Peyer's patch (tissue), 4 donors: Measurements from ENCODE around the gene MBD3L2B. TPM values are rescaled to one million over a fixed set of nuclear protein-coding genes. Genes with fewer than 3 reads are reported as not detected.

ENCODE experiments used
- DNase-seq, 3 donors: peaks; one replicate each; pipeline ENCODE4 v3.0.0-alpha.2; 2017 to 2019
- H3K27ac ChIP-seq, 4 donors: fragments of 200-600 bp; sonication (generic); one replicate each; pipeline ENCODE4 v1.5.1; 2016 to 2019
- H3K27me3 ChIP-seq, 2 donors: fragments of 200-600 bp; sonication (generic); one replicate each; pipeline ENCODE4 v1.5.1; 2019
- H3K36me3 ChIP-seq, 3 donors: fragments of 200-600 bp; sonication (generic); one replicate each; pipeline ENCODE4 v1.5.1; 2016 to 2019
- H3K4me1 ChIP-seq, 4 donors: fragments of 200-600 bp; sonication (generic); one replicate each; pipeline ENCODE4 v1.5.1; 2016 to 2019
- H3K4me3 ChIP-seq, 4 donors: fragments of 200-600 bp; sonication (generic); 1 replicate in 3 of 4; 2 replicates in 1 of 4; pipeline ENCODE4 v1.5.1; 2016 to 2019; ENCODE audit warnings: mild to moderate bottlenecking in 1 of 4
- H3K9me3 ChIP-seq, 4 donors: fragments of 200-600 bp; sonication (generic); one replicate each; pipeline ENCODE4 v1.5.1; 2016 to 2019; ENCODE audit warnings: mild to moderate bottlenecking in 1 of 4
- POLR2A ChIP-seq, 2 donors: fragments of 450-650 bp; IDR thresholded peaks; one replicate each; pipeline ENCODE4 v1.5.1; 2017; ENCODE audit warnings: antibody characterized with exemption in 2 of 2, mild to moderate bottlenecking in 2 of 2, moderate library complexity in 2 of 2
- total RNA-seq, 4 donors: library from RNA; depleted of rRNA; stranded (reverse); fragments of >200 nt; gene quantifications; one replicate each; pipeline ENCODE4 v1.1.0, GENCODE V29; 2016
- TF ChIP-seq, protein P1 (sequence below), 6 experiments: fragments of 450-650 bp in 4 of 6; fragments of 200-600 bp in 2 of 6; sonication (generic) in 1 of 6; IDR thresholded peaks; one replicate each; pipeline ENCODE4 v1.5.1; 2017 to 2019; ENCODE audit warnings: antibody characterized with exemption in 6 of 6, mild to moderate bottlenecking in 3 of 6, moderate library complexity in 1 of 6

The MBD3L2B gene
- total RNA-seq, 4 donors from 2014 or later = not detected

DNA sequence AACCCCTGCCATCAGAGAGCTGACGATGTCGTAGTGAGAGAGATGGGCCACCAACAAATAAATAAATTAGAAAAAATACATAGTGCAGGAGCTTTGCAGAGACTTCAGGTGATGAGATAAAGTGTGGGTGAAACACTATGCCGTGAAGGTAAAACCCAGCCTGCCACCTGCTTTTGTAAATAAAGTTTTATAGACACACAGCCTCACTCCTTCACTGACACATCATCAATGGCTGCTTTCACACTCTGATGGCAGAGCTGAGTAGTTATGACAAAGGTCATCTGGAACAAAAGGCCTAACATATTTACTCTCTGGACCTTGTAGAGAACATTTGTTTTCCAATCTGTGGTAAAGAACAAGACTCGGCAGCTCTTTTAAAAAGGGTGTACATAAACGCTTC, 45.0 kb downstream of the MBD3L2B start:
- Histone ChIP-seq H3K36me3 (no peaks in the 10 kb centered on the region), H3K9me3 (peaks cover 0 to 11% (median 2%) of the 10 kb centered on the region in 4 donors), H3K27ac (no peak overlapping the region), H3K4me3 (no peak overlapping the region), H3K4me1 (no peaks in the 10 kb centered on the region), H3K27me3 (no peaks in the 10 kb centered on the region)
- TF ChIP-seq, protein P1, sequence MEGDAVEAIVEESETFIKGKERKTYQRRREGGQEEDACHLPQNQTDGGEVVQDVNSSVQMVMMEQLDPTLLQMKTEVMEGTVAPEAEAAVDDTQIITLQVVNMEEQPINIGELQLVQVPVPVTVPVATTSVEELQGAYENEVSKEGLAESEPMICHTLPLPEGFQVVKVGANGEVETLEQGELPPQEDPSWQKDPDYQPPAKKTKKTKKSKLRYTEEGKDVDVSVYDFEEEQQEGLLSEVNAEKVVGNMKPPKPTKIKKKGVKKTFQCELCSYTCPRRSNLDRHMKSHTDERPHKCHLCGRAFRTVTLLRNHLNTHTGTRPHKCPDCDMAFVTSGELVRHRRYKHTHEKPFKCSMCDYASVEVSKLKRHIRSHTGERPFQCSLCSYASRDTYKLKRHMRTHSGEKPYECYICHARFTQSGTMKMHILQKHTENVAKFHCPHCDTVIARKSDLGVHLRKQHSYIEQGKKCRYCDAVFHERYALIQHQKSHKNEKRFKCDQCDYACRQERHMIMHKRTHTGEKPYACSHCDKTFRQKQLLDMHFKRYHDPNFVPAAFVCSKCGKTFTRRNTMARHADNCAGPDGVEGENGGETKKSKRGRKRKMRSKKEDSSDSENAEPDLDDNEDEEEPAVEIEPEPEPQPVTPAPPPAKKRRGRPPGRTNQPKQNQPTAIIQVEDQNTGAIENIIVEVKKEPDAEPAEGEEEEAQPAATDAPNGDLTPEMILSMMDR (IDR thresholded peaks at IDR 0.05) = no peak
- no peak for DNase-seq

DNA sequence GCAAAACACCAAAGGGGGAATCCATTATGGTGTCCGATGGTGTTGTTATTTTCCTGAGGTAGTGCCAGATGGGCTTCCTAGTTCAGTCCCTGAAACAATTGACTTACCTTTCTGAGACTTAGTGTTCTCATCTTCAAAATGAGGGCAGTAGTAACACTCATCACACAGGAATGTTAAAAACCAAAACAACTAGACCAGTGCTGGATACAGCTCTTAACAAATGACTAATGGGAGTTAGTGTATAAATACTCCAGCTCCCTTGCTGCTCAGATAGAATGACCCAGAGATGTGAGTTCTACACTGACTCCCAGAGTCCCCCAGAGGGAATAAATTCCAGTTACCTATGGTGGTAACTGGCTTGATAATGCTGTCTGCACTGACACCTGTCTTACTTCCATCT, 49.9 kb downstream of the MBD3L2B start:
- no peak for DNase-seq
- no peaks in the 10 kb centered on the region for H3K9me3 ChIP-seq
- no peaks in the 10 kb centered on the region for H3K36me3 ChIP-seq
- H3K4me3 ChIP-seq = no peak overlapping the region
- H3K4me1 ChIP-seq = no peaks in the 10 kb centered on the region
- H3K27me3 ChIP-seq = no peaks in the 10 kb centered on the region
- H3K27ac ChIP-seq = no peak overlapping the region
- TF ChIP-seq, protein P1 (IDR thresholded peaks at IDR 0.05) = no peak
- no peak for TF ChIP-seq POLR2A (IDR thresholded peaks at IDR 0.05)

DNA sequence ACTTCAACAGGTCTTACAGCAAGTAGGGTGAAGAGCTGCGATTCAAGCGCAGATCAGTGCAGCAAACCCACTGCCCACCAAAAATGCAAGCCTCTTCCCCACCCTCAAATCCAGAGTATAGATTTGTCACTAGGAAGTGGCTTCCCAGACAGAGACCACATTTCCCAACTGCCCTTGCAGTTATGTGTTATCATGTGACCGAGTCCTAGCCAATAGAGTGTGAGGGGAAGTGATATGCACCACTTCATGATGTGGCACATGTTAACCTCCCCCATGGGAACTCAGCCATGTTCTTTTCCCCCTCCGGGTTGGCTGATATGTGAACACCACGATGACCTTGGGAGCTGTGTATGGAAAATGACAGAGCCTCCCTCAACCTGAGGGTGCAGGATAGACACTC, 50.8 kb downstream of the MBD3L2B start:
- DNase-seq = no peak
- Histone ChIP-seq H3K4me1 (no peaks in the 10 kb centered on the region), H3K27ac (no peak overlapping the region), H3K27me3 (no peaks in the 10 kb centered on the region), H3K4me3 (no peak overlapping the region), H3K36me3 (no peaks in the 10 kb centered on the region), H3K9me3 (no peaks in the 10 kb centered on the region)
- TF ChIP-seq, protein P1 (IDR thresholded peaks at IDR 0.05) = no peak
- TF ChIP-seq POLR2A (IDR thresholded peaks at IDR 0.05) = no peak

DNA sequence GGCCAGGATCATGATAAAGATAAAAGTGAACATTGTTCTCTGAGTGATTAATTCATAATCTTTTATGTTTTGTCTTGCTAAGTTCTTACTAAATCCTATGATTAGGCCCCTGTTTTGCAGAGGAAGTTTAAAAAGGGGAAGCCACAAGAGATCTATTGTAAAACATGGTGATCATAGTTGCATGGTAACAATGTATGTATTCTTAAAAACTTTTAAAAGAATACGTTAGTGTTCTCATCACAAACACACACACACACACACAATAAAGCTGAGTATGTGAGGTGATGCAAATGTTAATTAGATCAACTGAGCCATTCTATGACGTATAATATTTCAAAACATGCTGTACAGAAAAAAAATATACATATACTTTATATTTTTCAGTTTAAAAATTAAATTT, 51.2 kb downstream of the MBD3L2B start:
- H3K36me3 ChIP-seq = no peaks in the 10 kb centered on the region
- TF ChIP-seq, protein P1 (IDR thresholded peaks at IDR 0.05) = no peak
- no peak for TF ChIP-seq POLR2A (IDR thresholded peaks at IDR 0.05)
- H3K9me3 ChIP-seq = no peaks in the 10 kb centered on the region
- no peak for DNase-seq
- H3K4me1 ChIP-seq = no peaks in the 10 kb centered on the region
- H3K27me3 ChIP-seq = no peaks in the 10 kb centered on the region
- H3K27ac ChIP-seq = no peak overlapping the region
- no peak overlapping the region for H3K4me3 ChIP-seq

DNA sequence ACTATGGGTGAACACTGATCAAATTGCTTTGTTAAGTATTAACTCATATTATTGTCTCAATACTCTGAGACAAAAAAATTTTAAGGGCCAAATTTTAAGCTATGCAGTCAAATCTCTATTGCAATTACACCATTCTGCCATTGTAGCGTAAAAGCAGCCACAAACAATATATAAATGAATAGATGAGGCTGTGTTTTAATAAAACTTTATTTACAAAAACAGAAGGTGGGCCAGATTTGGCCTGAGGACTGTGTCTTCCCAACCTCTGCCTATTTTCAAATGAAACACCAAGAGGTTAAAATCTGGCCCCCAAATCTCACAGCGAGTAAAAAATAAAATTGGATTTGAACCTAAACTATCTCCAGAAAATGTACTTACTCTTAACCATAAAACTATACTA, 51.7 kb downstream of the MBD3L2B start:
- no peak for DNase-seq
- Histone ChIP-seq H3K9me3 (no peaks in the 10 kb centered on the region), H3K27ac (no peak overlapping the region), H3K36me3 (no peaks in the 10 kb centered on the region), H3K4me3 (no peak overlapping the region), H3K27me3 (no peaks in the 10 kb centered on the region), H3K4me1 (no peaks in the 10 kb centered on the region)
- TF ChIP-seq, protein P1 (IDR thresholded peaks at IDR 0.05) = no peak
- no peak for TF ChIP-seq POLR2A (IDR thresholded peaks at IDR 0.05)

Other genes starting within 250 kb of the MBD3L2B start
- gene VAV1, start 248.7 kb downstream of the MBD3L2B start, total RNA-seq = 10 to 100 TPM in 1 of 4 donors, 1 to 10 TPM in 3; 7.0 to 57.8 (median 7.7) TPM
- 1 to 10 TPM in 1 of 4 donors, not detected in 3; 1.7 TPM for gene ADGRE1, start 133.9 kb downstream of the MBD3L2B start, total RNA-seq
- not detected for gene MBD3L5, start 9.1 kb upstream of the MBD3L2B start, total RNA-seq
- gene MBD3L4, start 18.7 kb upstream of the MBD3L2B start, total RNA-seq = not detected
- not detected for gene MBD3L2, start 27.9 kb upstream of the MBD3L2B start, total RNA-seq
- not detected for gene MBD3L3, start 37.2 kb upstream of the MBD3L2B start, total RNA-seq
- gene ZNF557, start 48.3 kb upstream of the MBD3L2B start, total RNA-seq = 10 to 100 TPM in 3 of 4 donors, 1 to 10 TPM in 1; 9.6 to 14.9 (median 12.1) TPM